Hypothalamus (tissue), 51 donors: ENCODE data around the gene SLX1A.
"Not testable (repeated sequence)": the region's sequence is repeated elsewhere in the genome, so short reads cannot be mapped to it uniquely, and the experiment has no call there.

Experiments
- DNase-seq, 51 donors: peaks; one replicate each; lab custom pipeline; 2025; lab: John Stamatoyannopoulos, UW

SLX1A gene

DNA sequence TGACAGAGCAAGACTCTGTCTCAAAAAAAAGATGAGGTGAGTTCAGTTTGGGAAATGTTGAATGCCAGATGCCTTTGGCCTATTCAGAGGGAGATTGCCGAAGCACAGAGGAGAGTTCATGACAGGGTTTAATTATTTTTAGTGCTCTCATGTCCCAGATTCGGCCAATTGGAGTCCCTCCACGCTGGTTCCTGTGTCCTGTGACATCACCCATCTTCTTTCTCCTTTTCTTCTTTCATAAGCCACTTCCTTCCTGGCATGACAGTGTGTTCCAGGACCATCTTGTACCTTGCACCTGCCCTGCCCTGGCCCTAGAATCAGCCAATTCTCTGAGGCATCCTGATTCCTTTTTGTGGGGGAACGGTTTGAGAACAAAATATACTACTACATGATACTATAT lies 17.7 kb downstream of the SLX1A start:
- DNase-seq = not testable (repeated sequence)

DNA sequence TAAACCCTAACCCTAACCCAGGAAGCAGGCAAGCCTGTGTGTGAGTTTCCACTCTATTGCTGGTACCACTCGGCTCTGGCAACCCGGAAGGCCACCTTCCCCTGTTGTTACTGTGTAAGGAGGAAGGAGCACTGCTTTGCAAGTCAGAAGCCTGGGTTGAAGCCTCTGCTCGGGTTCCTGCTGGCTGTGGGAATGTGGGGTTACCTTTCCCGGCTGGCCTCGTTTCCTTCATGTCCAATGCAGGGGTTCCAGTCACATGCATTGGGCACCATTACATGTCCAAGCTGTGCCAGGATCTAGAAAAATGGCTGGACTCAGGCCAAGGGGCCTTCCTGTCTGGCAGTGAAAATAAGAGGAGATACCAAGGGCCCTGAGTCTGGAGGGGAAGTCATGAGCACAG lies 23.4 kb downstream of the SLX1A start:
- not testable (repeated sequence) for DNase-seq
